NB4 (cell line): ENCODE measurements around the gene UHRF2.

Experiments
- CTCF ChIP-seq: IDR thresholded peaks from one replicate; pipeline ENCODE4 v1.5.1; 2012; ENCODE audit warnings: low read depth, low read length
- MAX ChIP-seq: IDR thresholded peaks from 2 replicates; pipeline ENCODE4 v1.6.1; 2011; ENCODE audit warnings: low read depth, low read length
- MYC ChIP-seq: IDR thresholded peaks from 2 replicates; pipeline ENCODE4 v1.6.1; 2011; ENCODE audit warnings: low read depth, low read length
- POLR2A ChIP-seq: IDR thresholded peaks from 2 replicates; pipeline ENCODE4 v1.6.1; 2011; ENCODE audit warnings: mild to moderate bottlenecking; ENCODE audit not compliant: insufficient read length; ENCODE audit errors: extremely low read depth

- no peak for TF ChIP-seq CTCF
- no peak for TF ChIP-seq POLR2A
- TF ChIP-seq MYC: no peak
- TF ChIP-seq MAX: no peak
Observed at GRCh38 chr9:6549106-6549800, 136.3 kb downstream of the UHRF2 start.
